PFSK-1 (cell line): ENCODE data around the gene NEURL1B.

Experiments used
- FOXP2 ChIP-seq: optimal IDR thresholded peaks from 2 replicates; pipeline ENCODE3; 2011; ENCODE audit warnings: borderline replicate concordance, control low read depth, inconsistent platforms; ENCODE audit not compliant: insufficient read depth; ENCODE audit errors: extremely low read length, extremely low read depth
- POLR2AphosphoS5 ChIP-seq: IDR thresholded peaks from 2 replicates; pipeline ENCODE4 v1.6.1; 2012; ENCODE audit warnings: low read depth, mild to moderate bottlenecking, control low read depth, low read length, moderate library complexity
- SIN3A ChIP-seq: IDR thresholded peaks from 2 replicates; pipeline ENCODE4 v1.6.1; 2012; ENCODE audit warnings: mild to moderate bottlenecking, low read length, moderate library complexity, borderline replicate concordance; ENCODE audit not compliant: insufficient read depth
- TAF1 ChIP-seq: IDR thresholded peaks from 2 replicates; pipeline ENCODE4 v1.6.1; 2012; ENCODE audit warnings: low read length, control low read depth, borderline replicate concordance; ENCODE audit not compliant: insufficient read depth
- TF ChIP-seq, protein P1 (sequence below), 2 experiments: IDR thresholded peaks; 2 replicates each; pipeline versions ENCODE4 v1.6.1 to v1.8.0; 2011 to 2012; ENCODE audit warnings: low read depth in 2 of 2, low read length in 2 of 2, control low read depth in 1 of 2, inconsistent platforms in 1 of 2, mild to moderate bottlenecking in 1 of 2, moderate library complexity in 1 of 2; ENCODE audit not compliant: insufficient read depth in 1 of 2

Gene NEURL1B

GRCh38 chr5:172667786-172668593 is 26.9 kb downstream of the NEURL1B start:
- TF ChIP-seq POLR2AphosphoS5 (no peak), SIN3A (no peak), TAF1 (no peak), FOXP2 (no peak)
- TF ChIP-seq, protein P1, sequence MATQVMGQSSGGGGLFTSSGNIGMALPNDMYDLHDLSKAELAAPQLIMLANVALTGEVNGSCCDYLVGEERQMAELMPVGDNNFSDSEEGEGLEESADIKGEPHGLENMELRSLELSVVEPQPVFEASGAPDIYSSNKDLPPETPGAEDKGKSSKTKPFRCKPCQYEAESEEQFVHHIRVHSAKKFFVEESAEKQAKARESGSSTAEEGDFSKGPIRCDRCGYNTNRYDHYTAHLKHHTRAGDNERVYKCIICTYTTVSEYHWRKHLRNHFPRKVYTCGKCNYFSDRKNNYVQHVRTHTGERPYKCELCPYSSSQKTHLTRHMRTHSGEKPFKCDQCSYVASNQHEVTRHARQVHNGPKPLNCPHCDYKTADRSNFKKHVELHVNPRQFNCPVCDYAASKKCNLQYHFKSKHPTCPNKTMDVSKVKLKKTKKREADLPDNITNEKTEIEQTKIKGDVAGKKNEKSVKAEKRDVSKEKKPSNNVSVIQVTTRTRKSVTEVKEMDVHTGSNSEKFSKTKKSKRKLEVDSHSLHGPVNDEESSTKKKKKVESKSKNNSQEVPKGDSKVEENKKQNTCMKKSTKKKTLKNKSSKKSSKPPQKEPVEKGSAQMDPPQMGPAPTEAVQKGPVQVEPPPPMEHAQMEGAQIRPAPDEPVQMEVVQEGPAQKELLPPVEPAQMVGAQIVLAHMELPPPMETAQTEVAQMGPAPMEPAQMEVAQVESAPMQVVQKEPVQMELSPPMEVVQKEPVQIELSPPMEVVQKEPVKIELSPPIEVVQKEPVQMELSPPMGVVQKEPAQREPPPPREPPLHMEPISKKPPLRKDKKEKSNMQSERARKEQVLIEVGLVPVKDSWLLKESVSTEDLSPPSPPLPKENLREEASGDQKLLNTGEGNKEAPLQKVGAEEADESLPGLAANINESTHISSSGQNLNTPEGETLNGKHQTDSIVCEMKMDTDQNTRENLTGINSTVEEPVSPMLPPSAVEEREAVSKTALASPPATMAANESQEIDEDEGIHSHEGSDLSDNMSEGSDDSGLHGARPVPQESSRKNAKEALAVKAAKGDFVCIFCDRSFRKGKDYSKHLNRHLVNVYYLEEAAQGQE (IDR thresholded peaks at IDR 0.05; ENCODE audit: insufficient read depth in 1 of 2, low read depth in 2 of 2, low read length in 2 of 2), result no peak

GRCh38 chr5:172668594-172669071 is 27.6 kb downstream of the NEURL1B start:
- no peak for TF ChIP-seq SIN3A

DNA sequence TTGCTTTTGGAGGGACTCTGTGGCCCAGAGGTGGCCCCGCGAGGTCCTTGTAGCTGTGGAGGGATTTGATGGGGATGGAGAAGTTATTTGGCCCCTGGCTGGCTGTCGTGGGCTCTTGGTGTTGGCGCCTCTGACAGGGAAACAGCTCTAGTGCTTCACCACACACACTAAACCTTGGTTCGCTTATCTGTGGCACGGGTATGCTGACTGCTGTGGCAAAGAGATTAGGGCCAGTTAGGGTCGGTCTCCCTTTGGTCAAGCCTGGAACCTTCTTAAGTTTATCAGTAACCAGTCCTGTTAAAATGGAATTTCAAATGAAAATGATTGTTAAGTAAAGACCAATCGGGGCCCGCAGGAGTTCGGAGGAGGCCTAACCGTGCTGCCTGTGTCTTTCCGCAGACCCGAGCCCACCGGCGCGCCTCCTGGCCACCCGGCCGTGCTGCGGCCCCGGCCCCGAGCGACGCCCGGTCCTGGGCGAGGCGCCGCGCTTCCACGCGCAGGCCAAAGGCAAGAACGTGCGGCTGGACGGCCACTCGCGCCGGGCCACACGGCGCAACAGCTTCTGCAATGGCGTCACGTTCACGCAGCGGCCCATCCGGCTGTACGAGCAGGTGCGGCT is 28.4 kb downstream of the NEURL1B start:
- TF ChIP-seq TAF1 (no peak), POLR2AphosphoS5 (no peak), SIN3A (no peak), FOXP2 (no peak)
- TF ChIP-seq, protein P1 (IDR thresholded peaks at IDR 0.05; ENCODE audit: insufficient read depth in 1 of 2, low read depth in 2 of 2, low read length in 2 of 2), result no peak

- TF ChIP-seq POLR2AphosphoS5, result no peak
- no peak for TF ChIP-seq FOXP2
- no peak for TF ChIP-seq SIN3A
- no peak for TF ChIP-seq TAF1
- TF ChIP-seq, protein P1 (IDR thresholded peaks at IDR 0.05; ENCODE audit: insufficient read depth in 1 of 2, low read depth in 2 of 2, low read length in 2 of 2), result no peak
These were observed 28.9 kb downstream of the NEURL1B start for GRCh38 chr5:172670005-172670402.

- TF ChIP-seq TAF1, result no peak
- TF ChIP-seq SIN3A, result no peak
These were observed 29.4 kb downstream of the NEURL1B start for GRCh38 chr5:172670444-172670843.

GRCh38 chr5:172671091-172671490 is 30.0 kb downstream of the NEURL1B start:
- TF ChIP-seq POLR2AphosphoS5, result no peak
